ENCODE results near the gene STARD8. TPM values are rescaled to one million over a fixed set of nuclear protein-coding genes. Genes with fewer than 3 reads are reported as not detected.
"Not testable (repeated sequence)": the region's sequence is repeated elsewhere in the genome, so short reads cannot be mapped to it uniquely, and the experiment has no call there.

STARD8 gene
- total and polyA plus RNA-seq, 4 donors = 1.9 to 17.9 (median 7.5) TPM

DNA sequence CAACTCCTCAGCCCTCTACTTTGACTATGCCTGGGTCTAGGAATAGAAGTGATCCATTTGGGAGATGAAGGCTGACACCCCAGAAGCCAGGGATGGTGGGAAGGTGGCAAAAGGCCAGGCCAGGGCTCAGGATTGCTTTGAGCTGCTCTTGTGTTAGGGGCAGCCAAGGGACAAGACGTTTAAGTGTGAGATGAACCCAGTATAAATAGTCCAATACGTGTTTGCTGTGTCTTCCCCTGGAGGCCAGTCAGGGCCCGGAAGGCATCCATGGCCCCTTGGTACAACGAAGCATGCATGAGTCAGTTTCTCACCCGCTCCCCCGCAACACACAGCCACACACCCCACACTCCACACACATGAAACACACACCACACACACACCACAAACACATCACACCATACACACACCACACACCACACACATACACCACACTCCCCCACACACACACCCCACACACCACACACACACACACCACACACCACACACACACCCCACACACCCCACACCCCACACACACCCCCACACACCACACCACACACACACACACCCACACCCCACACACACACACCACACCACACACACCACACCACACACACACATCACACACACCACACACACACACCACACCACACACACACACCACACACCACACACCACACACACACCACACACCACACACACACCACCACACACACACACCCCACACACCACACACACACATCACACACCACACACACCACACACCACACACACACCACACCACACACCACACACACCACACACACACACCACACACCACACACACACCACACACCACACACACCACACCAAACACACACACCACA, 5.1 kb downstream of the STARD8 start:
- DNase-seq (no peak), ATAC-seq (ENCODE audit: low FRiP score) (no peak)
- no peaks in the 10 kb centered on the region for H3K4me1 ChIP-seq (ENCODE audit: control insufficient read depth in 1 of 2, insufficient read depth in 2 of 2, low read length in 2 of 2)
- no peaks in the 10 kb centered on the region for H3K36me3 ChIP-seq (ENCODE audit: control insufficient read depth in 1 of 2, insufficient read depth in 2 of 2, low read length in 1 of 2)
- no peaks in the 10 kb centered on the region for H3K27me3 ChIP-seq (ENCODE audit: control insufficient read depth in 1 of 2, insufficient read depth in 2 of 2, low read length in 1 of 2)
- no peak overlapping the region for H3K4me3 ChIP-seq (ENCODE audit: low read length in 2 of 2)
- no peaks in the 10 kb centered on the region for H3K9me3 ChIP-seq (ENCODE audit: control insufficient read depth, low read length)
- no peak overlapping the region for H3K27ac ChIP-seq (ENCODE audit: low read depth in 1 of 2, low read length in 2 of 2)
- 82 to 86% methylated on average over 6 of the region's 6 CpGs for WGBS, 2 donors
- intact Hi-C loops (cut with DNase I) = no loop called here

DNA sequence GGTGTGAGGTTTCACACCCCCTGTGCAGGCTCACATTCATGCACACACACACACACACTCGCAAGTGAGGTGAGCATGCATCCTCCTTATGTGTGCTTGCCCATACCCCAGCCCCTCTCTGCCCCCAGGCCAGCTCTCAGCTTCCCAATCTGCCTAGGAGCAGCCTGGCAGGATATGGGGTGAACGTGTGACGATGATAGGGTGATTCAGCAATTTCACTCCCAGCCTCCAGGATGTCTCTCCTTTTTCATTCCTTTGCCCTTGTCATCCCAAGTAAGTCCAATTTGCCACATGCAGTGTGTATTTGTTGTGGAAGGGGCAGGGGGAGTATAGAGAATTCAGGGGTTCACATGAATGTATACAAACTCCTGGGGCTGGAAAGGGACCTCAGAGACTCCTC, 7.2 kb downstream of the STARD8 start:
- Histone ChIP-seq H3K27me3 (ENCODE audit: control insufficient read depth in 1 of 2, insufficient read depth in 2 of 2, low read length in 1 of 2) (no peaks in the 10 kb centered on the region), H3K4me1 (ENCODE audit: control insufficient read depth in 1 of 2, insufficient read depth in 2 of 2, low read length in 2 of 2) (no peaks in the 10 kb centered on the region), H3K9me3 (ENCODE audit: control insufficient read depth, low read length) (no peaks in the 10 kb centered on the region), H3K36me3 (ENCODE audit: control insufficient read depth in 1 of 2, insufficient read depth in 2 of 2, low read length in 1 of 2) (no peaks in the 10 kb centered on the region), H3K4me3 (ENCODE audit: low read length in 2 of 2) (no peak overlapping the region), H3K27ac (ENCODE audit: low read depth in 1 of 2, low read length in 2 of 2) (no peak overlapping the region)
- no peak for ATAC-seq (ENCODE audit: low FRiP score)
- no peak for DNase-seq
- intact Hi-C loops (cut with DNase I) = no loop called here
- WGBS, 2 donors = 74 to 94% methylated on average over 3 of the region's 3 CpGs

DNA sequence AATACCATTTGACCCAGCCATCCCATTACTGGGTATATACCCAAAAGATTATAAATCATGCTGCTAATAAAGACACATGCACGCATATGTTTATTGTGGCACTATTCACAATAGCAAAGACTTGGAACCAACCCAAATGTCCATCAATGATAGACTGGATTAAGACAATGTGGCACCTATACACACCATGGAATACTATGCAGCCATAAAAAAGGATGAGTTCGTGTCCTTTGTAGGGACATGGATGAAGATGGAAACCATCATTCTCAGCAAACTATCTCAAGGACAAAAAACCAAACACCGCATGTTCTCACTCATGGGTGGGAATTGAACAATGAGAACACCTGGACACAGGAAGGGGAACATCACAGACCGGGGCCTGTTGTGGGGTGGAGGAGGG, 9.0 kb downstream of the STARD8 start:
- H3K4me3 ChIP-seq (ENCODE audit: low read length in 2 of 2); DNase-seq; ATAC-seq (ENCODE audit: low FRiP score); H3K27ac ChIP-seq (ENCODE audit: low read depth in 1 of 2, low read length in 2 of 2); H3K27me3 ChIP-seq (ENCODE audit: control insufficient read depth in 1 of 2, insufficient read depth in 2 of 2, low read length in 1 of 2); H3K36me3 ChIP-seq (ENCODE audit: control insufficient read depth in 1 of 2, insufficient read depth in 2 of 2, low read length in 1 of 2); H3K9me3 ChIP-seq (ENCODE audit: control insufficient read depth, low read length); intact Hi-C loops (cut with DNase I); H3K4me1 ChIP-seq (ENCODE audit: control insufficient read depth in 1 of 2, insufficient read depth in 2 of 2, low read length in 2 of 2): not testable (repeated sequence)
- 90 to 97% methylated on average over 4 of the region's 4 CpGs for WGBS, 2 donors

DNA sequence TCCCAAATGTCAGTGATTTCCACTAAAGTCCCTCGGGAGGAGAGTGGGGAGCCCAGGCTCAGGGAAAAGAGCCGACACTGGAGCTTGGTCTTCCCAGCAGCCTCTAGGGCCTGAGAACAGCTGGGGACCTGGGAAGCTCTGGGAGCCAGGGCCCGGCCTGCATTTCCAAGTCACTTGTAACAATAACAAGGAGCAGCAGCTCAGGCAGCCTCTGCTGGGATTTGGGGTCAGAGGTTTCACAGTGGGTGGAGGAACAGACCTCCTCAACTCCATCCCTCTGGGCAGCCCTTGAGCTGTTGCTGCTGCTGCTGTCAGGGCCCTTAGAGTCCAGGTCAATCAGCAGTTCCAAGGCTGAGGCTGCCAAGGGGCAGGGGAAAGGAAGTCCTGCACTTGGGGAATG, 11.1 kb downstream of the STARD8 start:
- 27 to 40% methylated on average over 3 of the region's 3 CpGs for WGBS, 2 donors

DNA sequence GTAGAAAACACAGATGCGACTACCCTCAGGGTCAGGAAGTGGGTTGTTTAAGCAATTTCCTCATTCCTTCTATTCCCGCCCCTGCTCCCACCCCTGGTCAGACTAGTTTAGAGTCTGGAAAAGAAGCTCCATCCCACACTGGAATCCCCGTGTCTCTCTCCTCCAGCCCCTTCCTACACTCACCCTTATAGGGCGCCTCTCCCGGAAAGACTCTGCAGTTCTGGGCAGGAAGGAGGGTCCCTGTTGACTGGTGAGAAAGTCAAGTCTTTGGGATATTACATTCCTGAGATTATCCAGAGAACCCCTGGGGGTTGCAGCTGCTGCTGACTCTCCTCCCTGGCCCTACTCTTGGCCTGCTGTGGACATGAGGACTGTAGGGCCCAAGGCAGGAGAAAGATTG, 11.9 kb downstream of the STARD8 start:
- H3K36me3 ChIP-seq (ENCODE audit: control insufficient read depth in 1 of 2, insufficient read depth in 2 of 2, low read length in 1 of 2) = no peaks in the 10 kb centered on the region
- intact Hi-C loops (cut with DNase I) = no loop called here
- ATAC-seq (ENCODE audit: low FRiP score) (no peak), DNase-seq (no peak)
- WGBS, 2 donors = 73 to 94% methylated on average over 5 of the region's 5 CpGs
- no peaks in the 10 kb centered on the region for H3K4me1 ChIP-seq (ENCODE audit: control insufficient read depth in 1 of 2, insufficient read depth in 2 of 2, low read length in 2 of 2)
- H3K27me3 ChIP-seq (ENCODE audit: control insufficient read depth in 1 of 2, insufficient read depth in 2 of 2, low read length in 1 of 2) = no peaks in the 10 kb centered on the region
- no peaks in the 10 kb centered on the region for H3K9me3 ChIP-seq (ENCODE audit: control insufficient read depth, low read length)
- no peak overlapping the region for H3K27ac ChIP-seq (ENCODE audit: low read depth in 1 of 2, low read length in 2 of 2)
- H3K4me3 ChIP-seq (ENCODE audit: low read length in 2 of 2) = no peak overlapping the region

More for the DNA sequence above, 11.1 kb downstream of the STARD8 start:
- Histone ChIP-seq H3K4me3 (ENCODE audit: low read length in 2 of 2) (no peak overlapping the region), H3K4me1 (ENCODE audit: control insufficient read depth in 1 of 2, insufficient read depth in 2 of 2, low read length in 2 of 2) (no peaks in the 10 kb centered on the region), H3K36me3 (ENCODE audit: control insufficient read depth in 1 of 2, insufficient read depth in 2 of 2, low read length in 1 of 2) (no peaks in the 10 kb centered on the region), H3K27ac (ENCODE audit: low read depth in 1 of 2, low read length in 2 of 2) (no peak overlapping the region), H3K27me3 (ENCODE audit: control insufficient read depth in 1 of 2, insufficient read depth in 2 of 2, low read length in 1 of 2) (no peaks in the 10 kb centered on the region), H3K9me3 (ENCODE audit: control insufficient read depth, low read length) (no peaks in the 10 kb centered on the region)
- intact Hi-C loops (cut with DNase I) = no loop called here
- DNase-seq (no peak), ATAC-seq (ENCODE audit: low FRiP score) (no peak)

DNA sequence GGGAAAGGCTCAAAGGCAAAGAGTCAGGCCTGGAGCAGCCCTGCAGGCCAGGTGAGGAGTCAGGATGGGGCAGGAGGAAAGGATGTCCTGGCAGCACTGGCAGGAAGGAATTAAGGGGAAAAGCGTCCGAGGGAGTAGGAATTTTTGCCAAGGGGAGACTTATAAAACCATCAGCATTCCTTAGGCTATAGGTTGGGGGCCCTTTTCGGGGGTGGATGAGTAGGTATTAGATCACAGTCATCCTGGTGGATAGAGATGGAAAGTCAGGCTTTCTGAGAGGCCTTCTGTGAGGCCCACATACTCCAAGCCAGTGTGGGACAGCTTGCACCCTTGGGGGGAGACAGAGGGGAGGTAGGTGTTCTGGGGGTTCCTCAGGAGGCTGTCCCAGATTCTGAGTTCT, 12.3 kb downstream of the STARD8 start:
- H3K4me1 ChIP-seq (ENCODE audit: control insufficient read depth in 1 of 2, insufficient read depth in 2 of 2, low read length in 2 of 2) = no peaks in the 10 kb centered on the region
- intact Hi-C loops (cut with DNase I) = no loop called here
- DNase-seq = no peak
- no peak for ATAC-seq (ENCODE audit: low FRiP score)
- H3K4me3 ChIP-seq (ENCODE audit: low read length in 2 of 2) = no peak overlapping the region
- H3K9me3 ChIP-seq (ENCODE audit: control insufficient read depth, low read length) = no peaks in the 10 kb centered on the region
- WGBS, 2 donors = 73 to 93% methylated on average over 3 of the region's 3 CpGs
- no peaks in the 10 kb centered on the region for H3K27me3 ChIP-seq (ENCODE audit: control insufficient read depth in 1 of 2, insufficient read depth in 2 of 2, low read length in 1 of 2)
- H3K36me3 ChIP-seq (ENCODE audit: control insufficient read depth in 1 of 2, insufficient read depth in 2 of 2, low read length in 1 of 2) = no peaks in the 10 kb centered on the region
- H3K27ac ChIP-seq (ENCODE audit: low read depth in 1 of 2, low read length in 2 of 2) = no peak overlapping the region

DNA sequence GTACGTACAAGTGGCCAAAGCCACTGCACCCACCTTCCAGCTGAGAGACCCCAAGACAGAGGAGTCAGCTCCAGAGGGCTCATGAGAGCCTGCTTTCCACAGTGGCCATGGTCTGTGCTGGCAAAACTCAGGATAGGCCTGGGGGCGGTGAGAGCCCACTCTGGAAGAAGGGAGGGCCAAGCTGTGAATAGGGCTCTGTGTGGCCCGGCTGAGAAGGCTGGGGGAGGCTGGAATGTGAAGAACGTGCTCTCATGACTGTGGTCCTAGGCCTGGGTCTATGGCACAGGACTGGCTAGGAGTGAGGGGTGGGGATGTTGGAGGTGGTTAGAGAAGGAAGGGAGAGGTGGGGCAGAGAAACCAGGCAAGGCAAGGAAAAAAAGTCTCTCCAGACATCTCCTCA, 13.3 kb downstream of the STARD8 start:
- Histone ChIP-seq H3K36me3 (ENCODE audit: control insufficient read depth in 1 of 2, insufficient read depth in 2 of 2, low read length in 1 of 2) (no peaks in the 10 kb centered on the region), H3K27me3 (ENCODE audit: control insufficient read depth in 1 of 2, insufficient read depth in 2 of 2, low read length in 1 of 2) (no peaks in the 10 kb centered on the region), H3K27ac (ENCODE audit: low read depth in 1 of 2, low read length in 2 of 2) (no peak overlapping the region), H3K4me3 (ENCODE audit: low read length in 2 of 2) (no peak overlapping the region), H3K4me1 (ENCODE audit: control insufficient read depth in 1 of 2, insufficient read depth in 2 of 2, low read length in 2 of 2) (no peaks in the 10 kb centered on the region), H3K9me3 (ENCODE audit: control insufficient read depth, low read length) (no peaks in the 10 kb centered on the region)
- intact Hi-C loops (cut with DNase I) = no loop called here
- ATAC-seq (ENCODE audit: low FRiP score) = peak; percentile 27
- 67 to 91% methylated on average over 4 of the region's 4 CpGs for WGBS, 2 donors
- no peak for DNase-seq

DNA sequence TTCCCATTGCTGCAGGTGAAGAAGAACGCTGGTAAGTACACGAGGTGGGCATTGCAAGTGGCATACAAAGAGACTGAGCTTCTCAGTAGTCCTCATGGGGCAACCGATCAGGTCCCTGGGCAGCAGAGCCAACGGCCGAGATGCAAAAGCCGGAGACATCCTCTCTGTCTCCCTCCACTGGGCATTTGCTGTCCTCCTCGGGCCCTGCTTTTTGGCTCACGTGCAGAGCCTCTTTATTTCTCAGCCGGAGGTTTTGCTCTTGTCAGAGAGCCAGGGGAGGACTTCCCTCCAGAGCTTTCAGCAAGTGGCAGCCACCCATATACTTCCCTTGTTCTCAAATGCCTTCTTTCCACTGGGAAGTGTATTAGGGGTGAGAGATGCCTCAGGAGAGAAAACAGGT, 18.0 kb downstream of the STARD8 start:
- intact Hi-C loops (cut with DNase I) = no loop called here
- DNase-seq = peak in 1 of 2 donors; percentile 65
- 55 to 61% methylated on average over 9 of the region's 9 CpGs for WGBS, 2 donors
- H3K9me3 ChIP-seq (ENCODE audit: control insufficient read depth, low read length) = no peaks in the 10 kb centered on the region
- ATAC-seq (ENCODE audit: low FRiP score) = no peak
- no peaks in the 10 kb centered on the region for H3K36me3 ChIP-seq (ENCODE audit: control insufficient read depth in 1 of 2, insufficient read depth in 2 of 2, low read length in 1 of 2)
- H3K4me1 ChIP-seq (ENCODE audit: control insufficient read depth in 1 of 2, insufficient read depth in 2 of 2, low read length in 2 of 2) = no peaks in the 10 kb centered on the region
- H3K4me3 ChIP-seq (ENCODE audit: low read length in 2 of 2) = no peak overlapping the region
- no peak overlapping the region for H3K27ac ChIP-seq (ENCODE audit: low read depth in 1 of 2, low read length in 2 of 2)
- no peaks in the 10 kb centered on the region for H3K27me3 ChIP-seq (ENCODE audit: control insufficient read depth in 1 of 2, insufficient read depth in 2 of 2, low read length in 1 of 2)

DNA sequence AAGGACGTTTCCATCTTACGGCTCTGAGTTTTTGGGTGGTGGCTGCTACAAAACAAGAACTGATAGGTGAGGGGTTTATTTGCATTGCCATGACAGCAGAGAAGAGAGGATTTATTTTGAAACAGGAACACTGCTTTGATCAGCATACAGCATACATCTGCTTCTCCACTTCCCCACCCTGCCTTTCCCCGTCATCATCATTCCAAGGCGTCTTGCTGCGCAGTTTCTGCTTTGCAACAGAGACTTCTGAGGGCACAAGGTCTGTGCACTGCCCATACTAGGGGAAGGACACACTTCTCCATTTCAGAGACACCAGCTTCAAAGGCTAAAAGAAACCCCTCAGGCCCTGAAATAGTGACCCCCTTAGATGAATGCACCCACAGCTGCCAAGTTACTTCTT, 19.1 kb downstream of the STARD8 start:
- DNase-seq = peak in 1 of 2 donors; percentile 66
- 91 to 95% methylated on average over 5 of the region's 5 CpGs for WGBS, 2 donors

More for the DNA sequence above, 19.1 kb downstream of the STARD8 start:
- Histone ChIP-seq H3K36me3 (ENCODE audit: control insufficient read depth in 1 of 2, insufficient read depth in 2 of 2, low read length in 1 of 2) (no peaks in the 10 kb centered on the region), H3K4me3 (ENCODE audit: low read length in 2 of 2) (no peak overlapping the region), H3K9me3 (ENCODE audit: control insufficient read depth, low read length) (no peaks in the 10 kb centered on the region), H3K4me1 (ENCODE audit: control insufficient read depth in 1 of 2, insufficient read depth in 2 of 2, low read length in 2 of 2) (no peaks in the 10 kb centered on the region), H3K27me3 (ENCODE audit: control insufficient read depth in 1 of 2, insufficient read depth in 2 of 2, low read length in 1 of 2) (no peaks in the 10 kb centered on the region), H3K27ac (ENCODE audit: low read depth in 1 of 2, low read length in 2 of 2) (no peak overlapping the region)
- intact Hi-C loops (cut with DNase I) = no loop called here
- peak; percentile 36 for ATAC-seq (ENCODE audit: low FRiP score)
